GM12878 (cell line): ENCODE measurements around the gene TEX10.

Experiments
- CREB1 ChIP-seq: IDR thresholded peaks from 2 replicates; pipeline ENCODE4 v1.6.1; 2012; ENCODE audit warnings: low read depth, mild to moderate bottlenecking, inconsistent platforms
- MXI1 ChIP-seq: fragments of 150-350 bp; IDR thresholded peaks from 2 replicates; pipeline ENCODE4 v1.6.1; 2011; ENCODE audit warnings: low read depth, mild to moderate bottlenecking, inconsistent platforms, low read length, improper control_type of control experiment

- TF ChIP-seq CREB1 (no peak), MXI1 (no peak)
Observed at GRCh38 chr9:100267211-100267610, 85.5 kb downstream of the TEX10 start.
